Measurements from ENCODE around the gene PPCDC. TPM values are rescaled to one million over a fixed set of nuclear protein-coding genes. Genes with fewer than 3 reads are reported as not detected.
A peak's percentile ranks its signal among the peaks of the same experiment; 100 is the strongest.

PPCDC gene
- total RNA-seq, 3 donors from 2014 or later (not counting 1 experiment from before 2014, with no cell fraction given), result 21.3 to 32.3 (median 27.0) TPM

DNA sequence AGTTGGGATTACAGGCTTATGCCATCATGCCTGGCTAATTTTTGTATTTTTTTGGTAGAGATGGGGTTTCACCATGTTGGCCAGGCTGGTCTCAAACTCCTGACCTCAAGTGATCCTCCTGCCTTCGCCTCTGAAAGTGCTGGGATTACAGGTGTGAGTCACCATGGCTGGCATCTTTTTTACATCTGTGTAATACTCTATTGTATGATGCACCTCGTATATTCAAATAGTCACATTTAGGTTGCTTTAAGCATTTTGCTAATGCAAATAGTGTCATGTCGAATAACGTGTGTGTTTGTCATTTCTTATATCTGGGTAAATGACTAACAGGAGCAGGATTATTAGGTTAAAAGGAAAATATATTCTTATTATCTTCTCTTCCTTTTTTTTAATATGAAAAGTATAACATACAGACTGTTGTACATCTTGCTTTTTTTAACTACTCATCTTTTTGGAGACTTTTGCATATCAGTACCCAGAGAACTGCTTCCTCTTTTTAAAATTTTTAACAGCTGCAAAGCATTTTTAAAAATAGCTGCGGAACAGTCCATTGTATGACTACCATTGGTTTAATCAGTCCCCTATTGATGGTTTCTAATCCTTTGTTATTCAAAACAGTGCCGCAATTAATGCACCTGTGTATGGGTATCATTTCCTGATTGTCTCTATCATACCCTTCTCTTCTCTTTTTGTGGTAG is 14.6 kb upstream of the PPCDC start:
- H3K27ac Mint-ChIP-seq, result no peak overlapping the region
- intact Hi-C loops (cut with micrococcal nuclease), result no loop called here
- Histone ChIP-seq H3K4me1 (ENCODE audit: control insufficient read depth, insufficient read depth, low read length) (peaks cover 12% of the 10 kb centered on the region), H3K4me3 (ENCODE audit: low read length) (no peak overlapping the region), H3K27ac (ENCODE audit: low read length) (peak overlapping the region; percentile 30), H3K36me3 (ENCODE audit: control insufficient read depth, insufficient read depth, low read length) (no peaks in the 10 kb centered on the region), H3K9me3 (ENCODE audit: control insufficient read depth, insufficient read depth, low read length) (no peaks in the 10 kb centered on the region), H3K27me3 (ENCODE audit: control insufficient read depth, insufficient read depth, low read length) (peaks cover 2% of the 10 kb centered on the region)
- TF ChIP-seq, protein P1, sequence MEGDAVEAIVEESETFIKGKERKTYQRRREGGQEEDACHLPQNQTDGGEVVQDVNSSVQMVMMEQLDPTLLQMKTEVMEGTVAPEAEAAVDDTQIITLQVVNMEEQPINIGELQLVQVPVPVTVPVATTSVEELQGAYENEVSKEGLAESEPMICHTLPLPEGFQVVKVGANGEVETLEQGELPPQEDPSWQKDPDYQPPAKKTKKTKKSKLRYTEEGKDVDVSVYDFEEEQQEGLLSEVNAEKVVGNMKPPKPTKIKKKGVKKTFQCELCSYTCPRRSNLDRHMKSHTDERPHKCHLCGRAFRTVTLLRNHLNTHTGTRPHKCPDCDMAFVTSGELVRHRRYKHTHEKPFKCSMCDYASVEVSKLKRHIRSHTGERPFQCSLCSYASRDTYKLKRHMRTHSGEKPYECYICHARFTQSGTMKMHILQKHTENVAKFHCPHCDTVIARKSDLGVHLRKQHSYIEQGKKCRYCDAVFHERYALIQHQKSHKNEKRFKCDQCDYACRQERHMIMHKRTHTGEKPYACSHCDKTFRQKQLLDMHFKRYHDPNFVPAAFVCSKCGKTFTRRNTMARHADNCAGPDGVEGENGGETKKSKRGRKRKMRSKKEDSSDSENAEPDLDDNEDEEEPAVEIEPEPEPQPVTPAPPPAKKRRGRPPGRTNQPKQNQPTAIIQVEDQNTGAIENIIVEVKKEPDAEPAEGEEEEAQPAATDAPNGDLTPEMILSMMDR (IDR thresholded peaks at IDR 0.05), result no peak
- WGBS (ENCODE audit: insufficient coverage), result 7% methylated on average over 2 of the region's 6 CpGs
- no peaks in the 10 kb centered on the region for H3K36me3 Mint-ChIP-seq
- H3K9me3 Mint-ChIP-seq, result no peaks in the 10 kb centered on the region
- ATAC-seq (peak in 1 of 3 donors; percentile 35), DNase-seq (no peak)
- no peak overlapping the region for H3K4me3 Mint-ChIP-seq
- H3K27me3 Mint-ChIP-seq (ENCODE audit: low read depth in 2 of 2), result peaks cover 3 to 7% of the 10 kb centered on the region in 2 donors
- H3K4me1 Mint-ChIP-seq, result no peaks in the 10 kb centered on the region

DNA sequence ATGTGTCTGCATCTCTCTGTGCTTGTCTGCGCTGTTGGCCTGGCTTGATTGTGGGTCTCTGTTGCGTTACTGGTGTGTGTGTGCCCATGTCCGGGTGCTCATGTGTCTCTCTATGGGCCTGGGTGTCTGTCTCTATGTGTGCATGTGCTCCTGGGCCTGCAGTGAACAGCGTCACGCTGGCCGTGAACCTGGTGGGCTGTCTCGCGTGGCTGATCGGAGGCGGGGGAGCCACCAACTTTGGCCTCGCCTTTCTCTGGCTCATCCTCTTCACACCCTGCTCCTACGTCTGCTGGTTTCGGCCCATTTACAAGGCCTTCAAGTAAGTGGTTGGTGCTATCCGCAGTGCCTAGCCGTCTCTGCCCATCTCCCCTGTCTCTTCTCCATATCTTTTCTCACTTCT is 7.0 kb upstream of the PPCDC start:
- Histone ChIP-seq H3K9me3 (ENCODE audit: control insufficient read depth, insufficient read depth, low read length) (no peaks in the 10 kb centered on the region), H3K27ac (ENCODE audit: low read length) (no peak overlapping the region), H3K4me3 (ENCODE audit: low read length) (no peak overlapping the region), H3K27me3 (ENCODE audit: control insufficient read depth, insufficient read depth, low read length) (no peaks in the 10 kb centered on the region), H3K36me3 (ENCODE audit: control insufficient read depth, insufficient read depth, low read length) (no peaks in the 10 kb centered on the region), H3K4me1 (ENCODE audit: control insufficient read depth, insufficient read depth, low read length) (no peaks in the 10 kb centered on the region)
- H3K36me3 Mint-ChIP-seq, result no peaks in the 10 kb centered on the region
- H3K27me3 Mint-ChIP-seq (ENCODE audit: low read depth in 2 of 2), result no peaks in the 10 kb centered on the region
- no peaks in the 10 kb centered on the region for H3K9me3 Mint-ChIP-seq
- TF ChIP-seq, protein P1 (IDR thresholded peaks at IDR 0.05), result no peak
- WGBS (ENCODE audit: insufficient coverage), result 96% methylated on average over 15 of the region's 15 CpGs
- intact Hi-C loops (cut with micrococcal nuclease), result no loop called here
- H3K4me3 Mint-ChIP-seq, result no peak overlapping the region
- ATAC-seq, result no peak
- H3K4me1 Mint-ChIP-seq, result no peaks in the 10 kb centered on the region
- no peak overlapping the region for H3K27ac Mint-ChIP-seq
- no peak for DNase-seq

DNA sequence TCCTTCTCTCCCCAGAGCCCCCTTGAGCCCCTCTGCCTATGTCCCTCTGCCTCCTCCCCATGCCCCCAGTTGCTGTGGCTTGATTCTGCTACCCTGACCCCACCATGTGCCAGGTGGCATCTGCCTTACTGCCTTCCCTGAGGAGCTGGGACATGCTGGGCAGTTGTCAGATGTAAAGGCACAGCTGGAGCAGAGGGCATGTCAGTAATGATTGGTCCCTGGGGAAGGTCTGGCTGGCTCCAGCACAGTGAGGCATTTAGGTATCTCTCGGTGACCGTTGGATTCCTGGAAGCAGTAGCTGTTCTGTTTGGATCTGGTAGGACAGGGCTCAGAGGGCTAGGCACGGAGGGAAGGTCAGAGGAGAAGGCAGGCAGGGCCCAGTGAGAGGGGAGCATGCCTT is 3.5 kb upstream of the PPCDC start:
- Mint-ChIP-seq H3K9me3 (no peaks in the 10 kb centered on the region), H3K4me1 (peaks cover 5 to 18% of the 10 kb centered on the region in 2 donors), H3K4me3 (no peak overlapping the region), H3K27ac (no peak overlapping the region), H3K36me3 (no peaks in the 10 kb centered on the region), H3K27me3 (ENCODE audit: low read depth in 2 of 2) (no peaks in the 10 kb centered on the region)
- ATAC-seq (no peak), DNase-seq (no peak)
- intact Hi-C loops (cut with micrococcal nuclease), result no loop called here
- no peaks in the 10 kb centered on the region for H3K27me3 ChIP-seq (ENCODE audit: control insufficient read depth, insufficient read depth, low read length)
- H3K4me3 ChIP-seq (ENCODE audit: low read length), result no peak overlapping the region
- no peaks in the 10 kb centered on the region for H3K36me3 ChIP-seq (ENCODE audit: control insufficient read depth, insufficient read depth, low read length)
- H3K27ac ChIP-seq (ENCODE audit: low read length), result no peak overlapping the region
- TF ChIP-seq, protein P1 (IDR thresholded peaks at IDR 0.05), result no peak
- 90% methylated on average over 3 of the region's 3 CpGs for WGBS (ENCODE audit: insufficient coverage)
- peaks cover 18% of the 10 kb centered on the region for H3K4me1 ChIP-seq (ENCODE audit: control insufficient read depth, insufficient read depth, low read length)
- no peaks in the 10 kb centered on the region for H3K9me3 ChIP-seq (ENCODE audit: control insufficient read depth, insufficient read depth, low read length)

DNA sequence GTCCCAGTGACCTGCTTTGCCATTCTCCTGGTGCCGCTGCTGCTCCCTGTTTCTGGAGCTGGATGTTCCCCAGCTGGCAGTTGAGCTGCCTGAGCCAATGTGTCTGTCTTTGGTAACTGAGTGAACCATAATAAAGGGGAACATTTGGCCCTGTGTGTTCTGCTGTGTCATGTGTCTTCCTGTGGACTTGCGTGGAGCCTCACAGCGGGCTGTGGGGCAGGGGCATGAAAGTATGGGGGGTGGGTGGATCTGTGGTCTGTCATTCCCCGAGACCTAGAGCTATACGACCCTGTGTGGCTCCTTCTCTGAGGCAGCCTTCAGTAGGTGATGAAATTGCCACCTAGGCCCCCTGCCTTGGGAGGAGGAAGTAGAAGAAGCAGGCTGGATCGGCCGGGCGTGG is 2.0 kb upstream of the PPCDC start:
- Histone ChIP-seq H3K36me3 (ENCODE audit: control insufficient read depth, insufficient read depth, low read length) (no peaks in the 10 kb centered on the region), H3K4me3 (ENCODE audit: low read length) (no peak overlapping the region), H3K27ac (ENCODE audit: low read length) (no peak overlapping the region), H3K27me3 (ENCODE audit: control insufficient read depth, insufficient read depth, low read length) (no peaks in the 10 kb centered on the region), H3K4me1 (ENCODE audit: control insufficient read depth, insufficient read depth, low read length) (peaks cover 19% of the 10 kb centered on the region), H3K9me3 (ENCODE audit: control insufficient read depth, insufficient read depth, low read length) (no peaks in the 10 kb centered on the region)
- intact Hi-C loops (cut with micrococcal nuclease), result no loop called here
- H3K27me3 Mint-ChIP-seq (ENCODE audit: low read depth in 2 of 2), result no peaks in the 10 kb centered on the region
- no peak for DNase-seq
- H3K9me3 Mint-ChIP-seq, result no peaks in the 10 kb centered on the region
- ATAC-seq, result no peak
- H3K27ac Mint-ChIP-seq, result no peak overlapping the region
- WGBS (ENCODE audit: insufficient coverage), result 42% methylated on average over 5 of the region's 8 CpGs
- TF ChIP-seq, protein P1 (IDR thresholded peaks at IDR 0.05), result no peak
- no peaks in the 10 kb centered on the region for H3K36me3 Mint-ChIP-seq
- no peak overlapping the region for H3K4me3 Mint-ChIP-seq
- peaks cover 11 to 24% of the 10 kb centered on the region in 2 donors for H3K4me1 Mint-ChIP-seq

Measured in natural killer cell (primary cell).